T47D (cell line): Measurements from ENCODE around the gene WWTR1.
A peak's percentile ranks its signal among the peaks of the same experiment; 100 is the strongest.

Experiments
- DNase-seq, 2 experiments: peaks; one replicate each; pipeline versions ENCODE4 v3.0.0 to v3.0.0-alpha.2; 2011 to 2012; ENCODE audit warnings: low read depth in 1 of 2, low spot score in 1 of 2
- JUND ChIP-seq: IDR thresholded peaks from 2 replicates; pipeline ENCODE4 v1.6.1; 2012; ENCODE audit warnings: low read depth
- in situ Hi-C: cut with HindIII; loops from 2 replicates; pipeline ENCODE4 v1.10.0; 2016; ENCODE audit warnings: low sequenced_read_pairs, low pct_unique_long_range_greater_than_20kb

WWTR1 gene

DNA sequence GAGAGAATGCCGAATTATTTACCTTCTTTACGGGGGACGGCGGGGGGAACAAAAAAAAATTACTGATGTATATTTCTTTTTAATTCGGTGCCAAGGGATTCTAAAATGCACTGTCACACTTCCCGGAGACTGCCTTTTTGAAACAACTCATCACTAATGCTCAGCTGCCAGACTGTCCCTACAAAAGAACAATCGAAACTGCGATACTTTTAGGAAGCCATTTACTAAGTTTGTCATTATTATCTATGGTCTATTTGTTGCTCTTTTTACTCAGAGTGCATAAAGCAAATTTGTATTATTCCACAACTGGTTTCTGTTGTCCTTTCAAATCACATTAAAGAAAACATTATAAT lies 122.5 kb downstream of the WWTR1 start:
- peak in 1 of 2 experiments; percentile 33 for DNase-seq
- TF ChIP-seq JUND = no peak
- in situ Hi-C loops = no loop called here

DNA sequence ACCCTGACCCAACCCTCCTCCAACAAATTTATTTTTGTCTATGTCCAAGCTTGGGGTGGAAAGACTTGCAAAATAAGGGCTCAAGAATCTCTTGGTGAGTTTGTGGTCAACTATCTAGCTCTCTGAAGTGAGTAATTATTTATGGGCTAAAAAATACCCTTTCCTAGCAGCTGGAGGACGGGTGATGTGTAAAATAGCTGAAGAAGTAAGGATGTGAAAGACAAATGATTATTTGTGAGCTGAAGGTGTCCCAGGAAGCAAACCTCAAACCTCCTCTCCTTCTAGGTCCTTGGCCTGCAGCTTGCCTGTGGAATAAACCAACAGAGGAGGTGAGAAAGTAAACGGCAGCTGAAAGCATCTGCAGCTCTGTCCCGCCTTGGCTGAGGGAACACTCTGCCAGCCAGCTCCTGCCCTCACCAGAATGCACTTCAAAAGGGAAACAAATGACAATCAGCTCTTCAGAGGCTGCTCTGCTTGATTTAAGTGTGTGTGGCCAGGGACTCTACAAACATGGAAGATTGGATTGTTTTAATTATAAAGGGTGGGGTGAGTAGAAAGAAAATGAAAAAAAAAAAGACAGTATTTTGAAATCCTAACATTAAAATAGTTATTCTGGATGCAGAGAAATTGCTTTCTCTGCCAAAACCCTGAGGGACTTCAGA lies 123.0 kb downstream of the WWTR1 start:
- TF ChIP-seq JUND = no peak
- DNase-seq = peak in 1 of 2 experiments; percentile 82
- in situ Hi-C loops = no loop called here

DNA sequence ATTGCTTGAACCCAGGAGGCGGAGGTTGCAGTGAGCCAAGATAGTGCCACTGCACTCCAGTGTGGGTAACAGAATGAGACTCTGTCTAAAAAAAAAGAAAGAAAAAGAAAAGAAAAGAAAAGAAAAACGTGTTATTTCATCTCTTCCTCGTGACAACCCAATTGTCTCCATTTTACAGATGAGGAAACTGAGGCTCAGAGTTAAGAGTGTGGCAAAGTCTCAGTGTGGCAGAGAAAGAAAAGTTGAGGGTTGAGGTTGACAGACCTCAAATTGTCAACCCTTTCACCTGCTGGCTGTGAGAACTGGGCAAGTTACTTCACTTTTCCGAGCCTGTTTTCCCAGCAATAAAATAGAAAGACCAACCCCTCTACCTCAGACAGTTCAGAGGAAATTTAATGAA lies 123.7 kb downstream of the WWTR1 start:
- DNase-seq = no peak
- no peak for TF ChIP-seq JUND
- in situ Hi-C loops = no loop called here

DNA sequence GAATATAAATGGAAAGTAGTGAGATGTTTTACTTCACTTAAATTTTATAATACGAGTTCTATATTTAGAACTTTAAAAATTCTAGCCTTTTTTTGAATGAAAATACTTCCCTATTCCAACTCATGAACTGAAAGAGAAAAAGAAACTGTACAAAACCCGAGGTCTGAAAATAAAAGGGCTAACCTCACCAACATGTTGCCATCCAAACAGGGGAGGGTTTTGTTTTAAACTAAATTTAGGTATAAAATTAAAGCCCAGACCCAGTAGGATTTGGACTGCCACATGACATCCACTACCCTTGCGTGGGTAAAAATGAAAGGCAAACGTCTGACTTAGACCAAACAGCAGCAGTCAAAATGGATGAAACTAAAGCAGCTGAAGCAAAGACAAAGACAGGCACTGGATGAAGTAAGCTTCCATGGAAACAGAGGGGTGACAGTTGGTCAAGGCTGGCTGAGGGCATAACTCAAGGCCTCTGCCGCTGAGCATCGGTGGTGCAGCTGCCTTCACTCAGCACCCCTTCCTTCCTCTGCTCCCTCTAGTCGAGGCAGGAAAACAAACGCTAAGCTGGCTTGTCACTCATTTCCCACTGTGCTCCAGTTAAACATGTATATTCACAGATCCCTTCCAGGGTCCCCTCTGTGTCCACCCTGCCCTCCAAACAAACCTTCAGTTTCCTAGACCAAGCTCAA lies 125.2 kb downstream of the WWTR1 start:
- TF ChIP-seq JUND = no peak
- in situ Hi-C loops = no loop called here
- DNase-seq = no peak

DNA sequence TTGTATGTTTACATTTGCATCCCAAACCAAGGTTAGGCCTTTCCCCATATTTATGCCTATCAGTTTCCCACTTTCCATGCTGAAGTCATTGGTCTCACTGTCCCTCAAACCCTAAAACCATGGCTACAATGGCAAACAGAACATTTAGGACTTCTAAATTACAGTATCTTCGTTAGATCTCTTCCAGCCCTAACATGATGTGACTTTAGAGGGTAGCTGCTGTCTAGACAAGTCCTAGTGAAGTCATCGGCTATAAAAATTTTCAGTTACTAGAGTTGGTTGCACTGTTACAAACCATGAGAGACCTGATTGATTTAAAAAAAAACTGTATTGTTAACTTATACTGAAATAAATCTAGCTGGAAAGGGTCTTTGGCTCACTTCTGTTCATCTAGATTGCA lies 128.7 kb downstream of the WWTR1 start:
- TF ChIP-seq JUND = no peak
- in situ Hi-C loops = no loop called here
- no peak for DNase-seq

DNA sequence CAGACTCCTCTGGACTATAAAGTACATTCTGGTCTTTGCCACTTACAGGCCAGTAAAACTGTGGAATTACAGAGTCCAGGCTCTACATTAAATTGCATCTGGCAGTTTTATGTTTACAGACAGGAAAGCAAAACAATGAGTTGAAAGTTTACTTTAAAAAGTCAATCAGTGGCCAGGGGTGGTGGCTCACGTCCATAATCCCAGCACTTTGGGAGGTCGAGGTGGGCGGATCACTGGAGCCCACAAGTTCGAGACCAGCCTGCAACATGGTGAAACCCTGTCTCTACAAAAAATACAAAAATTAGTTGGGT lies 129.5 kb downstream of the WWTR1 start:
- in situ Hi-C loops = no loop called here
- DNase-seq = no peak
- TF ChIP-seq JUND = no peak

- DNase-seq = peak in 1 of 2 experiments; percentile 48
- no peak for TF ChIP-seq JUND
- in situ Hi-C loops = no loop called here
Measured at GRCh38 chr3:149527531-149528339, 130.1 kb downstream of the WWTR1 start.

- TF ChIP-seq JUND = no peak
- in situ Hi-C loops = no loop called here
- no peak for DNase-seq
Measured at GRCh38 chr3:149523512-149524299, 134.1 kb downstream of the WWTR1 start.

DNA sequence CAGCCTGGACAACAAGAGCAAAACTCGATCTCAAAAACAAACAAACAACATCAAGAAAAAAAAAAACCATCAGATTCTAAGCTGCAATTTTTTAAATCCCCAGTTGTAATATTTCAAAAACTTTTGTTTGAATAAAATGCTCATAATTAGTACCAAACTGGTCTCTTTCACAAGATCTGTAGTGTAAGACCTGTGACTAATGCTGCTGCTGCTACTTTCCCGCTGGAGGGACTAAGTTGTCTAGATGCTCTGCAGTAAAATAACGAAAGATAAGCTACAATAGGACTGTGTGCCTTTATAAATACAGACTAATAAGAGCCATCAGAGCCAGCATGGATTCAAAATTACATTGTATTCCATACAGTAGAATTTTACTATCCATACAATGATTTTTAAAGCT lies 137.9 kb downstream of the WWTR1 start:
- no peak for DNase-seq
- in situ Hi-C loops = no loop called here
- no peak for TF ChIP-seq JUND

DNA sequence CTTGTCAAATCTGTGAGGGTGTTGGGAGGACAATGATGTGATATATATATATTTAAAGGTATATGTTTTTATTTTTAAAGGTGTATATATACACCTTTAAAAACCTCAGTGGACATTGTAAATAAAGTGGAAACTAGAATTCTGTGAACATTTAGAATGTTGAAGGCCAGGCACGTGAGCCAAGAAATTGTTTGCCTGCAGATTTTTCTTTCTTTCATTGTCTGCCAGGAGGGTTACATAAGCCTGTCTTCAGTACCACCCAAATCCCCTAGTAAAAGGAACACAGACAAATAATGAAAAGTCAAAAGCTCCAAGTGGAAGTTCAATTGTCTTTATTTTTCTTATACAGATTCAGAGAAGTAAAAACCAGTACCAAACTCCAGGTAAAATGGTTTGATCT lies 140.9 kb downstream of the WWTR1 start:
- DNase-seq = no peak
- TF ChIP-seq JUND = no peak
- in situ Hi-C loops = no loop called here

DNA sequence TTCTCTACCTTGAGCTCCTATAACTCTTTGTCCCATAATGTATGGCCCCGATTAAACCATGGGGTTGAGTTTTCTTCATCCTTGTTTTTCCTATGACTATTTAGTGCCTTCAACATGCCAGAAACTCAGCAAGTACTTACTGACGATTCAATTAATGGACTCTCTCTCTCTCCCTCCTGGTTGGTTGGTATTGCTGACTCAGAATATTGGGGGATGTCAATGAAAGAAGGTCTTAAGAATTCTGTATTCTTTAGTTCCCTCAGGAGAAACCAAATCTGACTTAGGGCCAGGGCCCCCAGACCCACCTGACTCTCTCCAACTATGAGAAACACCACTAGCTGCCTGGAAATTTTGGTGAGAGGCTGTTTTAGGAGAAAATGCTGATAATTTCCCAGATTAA lies 142.6 kb downstream of the WWTR1 start:
- no peak for DNase-seq
- in situ Hi-C loops = no loop called here
- no peak for TF ChIP-seq JUND

- in situ Hi-C loops = no loop called here
- DNase-seq = no peak
- TF ChIP-seq JUND = no peak
Measured at GRCh38 chr3:149514471-149514870, 143.4 kb downstream of the WWTR1 start.
